HG03103 (cell line): Measurements from ENCODE around the gene AVEN.

Source experiments
- ATAC-seq: cut with Tn5 transposase; IDR thresholded peaks from one replicate; pipeline ENCODE4 v1.9.1; 2021; ENCODE audit warnings: low read depth; ENCODE audit not compliant: unreplicated experiment

The AVEN gene

DNA sequence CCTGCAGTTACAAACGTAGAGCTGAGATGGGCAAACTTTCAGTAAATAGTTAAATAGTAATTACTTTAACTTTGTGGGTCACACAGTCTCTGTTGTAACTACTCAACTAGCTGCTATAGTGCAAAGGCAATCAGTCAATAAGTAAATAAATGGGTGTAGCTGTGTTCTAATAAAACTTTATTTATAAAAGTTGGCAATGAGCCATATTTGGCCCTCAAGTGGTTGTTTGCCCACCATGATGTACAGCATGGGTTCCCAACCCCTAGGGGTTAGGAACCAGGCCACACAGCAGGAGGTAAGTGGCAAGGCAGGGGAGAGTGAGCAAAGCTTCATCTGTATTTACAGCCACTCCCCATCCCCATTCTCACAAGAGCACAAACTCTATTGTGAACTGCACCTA, 115.6 kb downstream of the AVEN start:
- no peak for ATAC-seq

GRCh38 chr15:33915571-33916407, 123.2 kb downstream of the AVEN start:
- ATAC-seq, result peak; percentile 52

GRCh38 chr15:33913459-33913858, 125.5 kb downstream of the AVEN start:
- no peak for ATAC-seq

- ATAC-seq, result no peak
Measured at GRCh38 chr15:33912326-33912725, 126.7 kb downstream of the AVEN start.

DNA sequence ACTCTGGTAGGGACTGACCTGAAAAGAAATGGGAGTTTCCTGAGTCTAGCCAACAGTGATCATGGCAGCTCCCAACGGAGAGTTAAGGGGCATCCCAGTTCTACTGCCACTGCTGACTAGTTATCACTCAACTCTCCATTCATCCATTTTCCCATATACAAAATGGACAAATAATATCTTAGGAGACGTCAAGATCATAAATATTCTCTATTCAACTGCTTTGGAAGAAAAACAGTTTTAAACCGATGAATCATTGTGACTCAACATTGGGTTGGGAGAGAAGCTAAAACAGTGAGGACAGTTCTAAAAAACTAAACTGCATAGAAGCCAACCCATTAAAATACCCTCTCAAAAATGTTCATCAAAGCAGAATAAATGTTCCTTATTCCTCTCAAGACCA, 128.3 kb downstream of the AVEN start:
- no peak for ATAC-seq

GRCh38 chr15:33908406-33908805, 130.6 kb downstream of the AVEN start:
- ATAC-seq, result no peak

DNA sequence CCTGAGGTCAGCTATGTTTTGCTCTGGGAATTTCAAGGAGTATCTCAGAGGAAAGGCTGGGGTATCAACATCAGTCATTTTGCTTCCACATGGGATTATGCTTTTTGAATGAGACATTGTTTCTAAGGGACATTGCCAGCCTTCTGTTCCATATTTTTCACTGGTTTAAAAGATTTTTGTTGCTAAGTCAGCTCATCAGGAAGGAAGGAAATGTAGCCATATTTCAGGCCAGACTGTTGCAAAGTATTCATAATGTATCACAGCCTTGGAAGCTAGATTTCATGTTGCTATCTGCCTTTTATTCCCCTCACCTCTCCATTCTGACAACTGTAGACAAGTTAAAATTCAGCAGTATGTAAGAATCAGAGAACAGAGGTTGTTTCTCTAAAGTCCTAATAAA, 131.7 kb downstream of the AVEN start:
- no peak for ATAC-seq

GRCh38 chr15:33903661-33904060, 135.3 kb downstream of the AVEN start:
- no peak for ATAC-seq

DNA sequence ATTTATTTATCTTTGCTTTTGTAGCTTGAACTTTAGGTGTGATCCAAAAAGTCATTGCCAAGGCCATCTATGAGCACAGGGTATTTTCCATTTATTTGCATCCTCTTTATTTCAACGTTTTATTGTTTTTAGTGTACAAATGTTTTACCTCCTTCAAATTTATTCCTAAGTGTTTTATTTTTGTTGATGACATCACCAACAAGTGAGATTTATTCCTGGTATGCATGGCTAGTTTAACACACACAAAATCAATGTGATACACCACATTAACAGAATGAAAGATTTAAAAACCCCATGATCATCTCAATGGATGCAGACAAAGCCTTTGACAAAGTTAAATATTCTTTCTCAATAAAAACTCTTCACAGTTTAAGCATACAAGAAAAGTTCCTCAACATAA, 137.0 kb downstream of the AVEN start:
- ATAC-seq, result no peak

GRCh38 chr15:33894193-33894592, 144.8 kb downstream of the AVEN start:
- ATAC-seq, result peak; percentile 69

DNA sequence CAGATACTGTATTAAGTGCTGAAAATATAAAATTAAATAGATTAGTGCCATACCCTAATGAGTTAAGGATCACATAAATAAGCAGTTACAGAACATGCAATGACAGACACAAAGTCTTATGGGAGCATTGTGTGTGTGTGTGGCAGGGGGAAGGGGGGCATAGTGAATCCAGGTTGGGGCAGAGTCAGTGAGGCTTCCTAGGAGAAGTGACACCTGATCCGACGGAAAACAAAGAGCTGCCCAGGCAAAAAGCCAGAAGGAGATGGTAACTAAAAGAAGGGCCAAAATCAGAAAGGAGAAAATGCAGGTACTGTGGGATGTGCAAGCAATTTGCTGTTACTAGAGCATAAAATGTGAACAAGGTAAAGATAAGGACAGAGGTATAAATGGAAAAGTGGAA, 150.8 kb downstream of the AVEN start:
- ATAC-seq, result no peak

GRCh38 chr15:33882921-33883320, 156.1 kb downstream of the AVEN start:
- no peak for ATAC-seq

DNA sequence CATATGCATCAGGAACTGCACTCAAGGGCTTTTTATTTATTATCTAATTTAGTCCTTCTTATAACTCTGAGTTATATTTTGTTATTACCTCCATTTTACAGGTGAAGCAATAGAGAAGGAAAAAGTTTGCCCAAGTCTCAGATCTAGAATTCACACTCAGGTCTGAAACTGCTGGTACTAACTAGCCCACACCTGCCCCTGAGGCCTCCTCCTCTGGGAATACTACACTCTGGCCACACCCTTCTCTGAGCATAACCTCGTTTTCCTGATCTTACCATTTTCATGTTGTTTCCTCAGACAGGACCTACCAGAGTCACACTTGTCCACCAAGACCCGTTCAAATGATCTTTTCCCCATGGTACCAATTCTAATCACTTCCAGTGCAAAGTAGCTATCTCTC, 164.8 kb downstream of the AVEN start:
- ATAC-seq, result no peak

DNA sequence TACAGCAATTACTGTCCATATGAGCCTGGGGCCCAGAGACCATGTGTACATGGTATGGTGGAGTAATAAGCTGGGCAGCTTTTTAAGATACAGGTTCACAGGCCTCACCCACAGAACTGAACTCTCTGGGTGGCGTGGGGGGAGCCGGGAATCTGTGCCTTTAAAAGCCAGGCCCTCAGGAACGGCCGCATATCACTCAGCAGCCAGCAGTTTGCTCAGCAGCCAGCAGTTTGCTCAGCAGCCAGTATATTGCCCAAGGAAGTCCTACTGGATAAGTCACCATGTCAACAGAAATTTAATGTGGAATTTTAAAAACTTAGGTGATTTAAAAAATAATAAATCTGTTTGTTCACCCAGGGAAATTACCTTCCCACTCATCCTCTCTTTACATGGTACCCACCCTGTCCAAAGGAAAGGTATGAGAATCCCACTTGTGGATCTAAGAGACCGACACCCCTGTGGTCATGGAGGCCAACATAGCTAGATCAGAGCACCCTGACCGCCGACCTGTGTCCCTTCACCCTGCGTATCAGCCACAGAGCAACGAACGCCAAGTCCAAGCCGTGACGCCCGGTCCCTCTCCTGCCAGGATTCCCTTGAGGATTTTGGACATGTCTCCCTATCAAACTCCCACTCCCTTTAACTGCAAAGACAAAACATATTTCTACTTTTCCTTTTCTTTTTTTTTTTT, 166.4 kb downstream of the AVEN start:
- ATAC-seq, result no peak

- no peak for ATAC-seq
Measured at GRCh38 chr15:33871980-33872379, 167.0 kb downstream of the AVEN start.

- no peak for ATAC-seq
Measured at GRCh38 chr15:33866101-33866737, 172.8 kb downstream of the AVEN start.

DNA sequence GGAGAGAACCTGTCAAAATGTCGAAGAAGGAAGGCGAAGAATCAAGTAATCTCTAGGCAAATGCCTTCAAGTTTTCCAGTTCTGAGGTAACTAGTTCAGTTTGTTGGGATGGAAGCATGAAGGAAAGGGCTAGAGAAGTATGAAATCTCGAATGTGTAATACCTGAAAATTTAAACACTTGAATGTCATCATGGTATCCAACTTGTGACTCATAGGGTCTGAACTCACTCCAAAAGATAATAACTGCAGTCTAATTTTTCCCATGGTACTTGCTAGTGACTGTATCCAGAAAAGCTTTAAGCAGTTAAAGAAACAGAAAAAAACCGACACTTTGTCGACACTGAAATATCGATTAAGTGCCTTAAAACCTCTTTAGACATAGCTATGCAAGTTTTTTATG, 173.6 kb downstream of the AVEN start:
- ATAC-seq, result no peak

GRCh38 chr15:33864360-33865075, 174.5 kb downstream of the AVEN start:
- no peak for ATAC-seq

DNA sequence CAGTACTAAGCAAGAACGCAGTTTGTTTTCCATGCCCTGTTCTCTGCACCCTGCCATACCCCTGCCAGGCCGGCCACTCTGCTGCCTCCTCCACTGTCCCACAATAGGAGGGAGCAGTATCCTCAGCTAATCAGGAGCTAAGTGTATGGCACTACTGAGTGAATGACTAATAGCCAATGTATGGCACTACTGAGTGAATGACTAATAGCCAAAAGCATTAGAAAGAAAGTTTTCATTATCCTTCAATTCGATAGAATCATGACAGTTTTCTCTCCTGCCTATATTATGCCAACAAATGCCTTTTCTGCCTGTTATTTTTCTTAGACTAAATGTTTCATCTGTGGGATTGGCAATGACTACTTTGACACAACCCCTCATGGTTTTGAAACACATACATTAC, 178.2 kb downstream of the AVEN start:
- ATAC-seq, result no peak

DNA sequence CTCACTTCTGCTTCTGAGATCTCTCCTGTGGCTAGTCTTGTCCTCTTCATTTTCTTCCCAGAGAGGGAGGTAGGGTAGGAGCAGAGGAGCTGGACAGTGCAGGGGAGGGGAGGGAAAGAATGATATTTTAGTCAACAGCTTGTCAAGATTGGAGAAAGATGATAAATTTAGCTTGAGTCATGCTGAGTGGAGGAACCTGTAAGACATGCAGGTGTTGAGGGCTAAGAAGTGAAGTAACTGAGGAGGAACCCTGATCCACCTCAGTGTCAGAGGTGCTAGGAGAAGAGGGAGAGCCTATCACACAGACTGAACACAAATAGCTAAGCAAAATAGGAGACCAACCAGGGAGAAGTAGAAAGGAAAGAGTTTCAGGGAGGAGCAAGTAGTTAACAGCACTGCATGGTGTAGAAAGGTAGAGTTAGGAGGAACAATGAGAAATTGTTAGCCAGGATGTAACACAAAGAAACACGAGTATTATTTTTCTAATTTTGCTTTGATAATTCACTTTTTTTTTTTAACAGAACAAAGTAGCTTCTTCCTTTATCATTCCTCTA, 178.9 kb downstream of the AVEN start:
- ATAC-seq, result no peak

GRCh38 chr15:33858836-33859235, 180.2 kb downstream of the AVEN start:
- ATAC-seq, result no peak
